Activated T-helper 17 cell treated with anti-CD3 and anti-CD28 coated beads, Interleukin-2, amount 50 U/mL, for 72 hours (primary cell): ENCODE data around the gene S1PR2. TPM values are rescaled to one million over a fixed set of nuclear protein-coding genes. Genes with fewer than 3 reads are reported as not detected.
"Not testable (repeated sequence)": the region's sequence is repeated elsewhere in the genome, so short reads cannot be mapped to it uniquely, and the experiment has no call there.

Experiments
- ATAC-seq: fragments of 150-1000 bp; cut with Tn5 transposase; replicated peaks from 2 replicates; pipeline ENCODE4 v1.10.0; 2021; ENCODE audit warnings: mild to moderate bottlenecking, moderate library complexity
- H3K27ac Mint-ChIP-seq: one replicate; pipeline ENCODE4 v1.8.0; 2022; ENCODE audit warnings: mixed read lengths
- H3K27me3 Mint-ChIP-seq: one replicate; pipeline ENCODE4 v1.8.0; 2022; ENCODE audit warnings: mixed read lengths
- H3K36me3 Mint-ChIP-seq: one replicate; pipeline ENCODE4 v1.8.0; 2022; ENCODE audit warnings: low read depth, mild to moderate bottlenecking, mixed read lengths
- H3K4me1 Mint-ChIP-seq: one replicate; pipeline ENCODE4 v1.8.0; 2022; ENCODE audit warnings: mixed read lengths
- H3K4me3 Mint-ChIP-seq: one replicate; pipeline ENCODE4 v1.8.0; 2022; ENCODE audit warnings: mild to moderate bottlenecking, mixed read lengths
- H3K9me3 Mint-ChIP-seq: one replicate; pipeline ENCODE4 v1.8.0; 2022; ENCODE audit warnings: mixed read lengths
- total RNA-seq, 2 donors: library from RNA; stranded (reverse); gene quantifications; one replicate each; pipeline ENCODE4 v1.2.3, GENCODE V29; 2022

Gene S1PR2
- total RNA-seq, 2 donors from 2014 or later, result 7.9 to 17.1 TPM

- peak; percentile 31 for ATAC-seq
- no peaks in the 10 kb centered on the region for H3K9me3 Mint-ChIP-seq
- H3K4me1 Mint-ChIP-seq, result peaks cover 9% of the 10 kb centered on the region
- no peaks in the 10 kb centered on the region for H3K27me3 Mint-ChIP-seq
- peak overlapping the region; percentile 57 for H3K4me3 Mint-ChIP-seq
- peak overlapping the region; percentile 56 for H3K27ac Mint-ChIP-seq
- H3K36me3 Mint-ChIP-seq, result peaks cover 5% of the 10 kb centered on the region
Measured at GRCh38 chr19:10238172-10238783, 7.1 kb upstream of the S1PR2 start.

- no peak for ATAC-seq
- peaks cover 9% of the 10 kb centered on the region for H3K4me1 Mint-ChIP-seq
- H3K9me3 Mint-ChIP-seq, result no peaks in the 10 kb centered on the region
- H3K27ac Mint-ChIP-seq, result no peak overlapping the region
- H3K27me3 Mint-ChIP-seq, result no peaks in the 10 kb centered on the region
- H3K36me3 Mint-ChIP-seq, result peaks cover 5% of the 10 kb centered on the region
- H3K4me3 Mint-ChIP-seq, result peak overlapping the region; percentile 57
Measured at GRCh38 chr19:10237702-10238101, 6.6 kb upstream of the S1PR2 start.

DNA sequence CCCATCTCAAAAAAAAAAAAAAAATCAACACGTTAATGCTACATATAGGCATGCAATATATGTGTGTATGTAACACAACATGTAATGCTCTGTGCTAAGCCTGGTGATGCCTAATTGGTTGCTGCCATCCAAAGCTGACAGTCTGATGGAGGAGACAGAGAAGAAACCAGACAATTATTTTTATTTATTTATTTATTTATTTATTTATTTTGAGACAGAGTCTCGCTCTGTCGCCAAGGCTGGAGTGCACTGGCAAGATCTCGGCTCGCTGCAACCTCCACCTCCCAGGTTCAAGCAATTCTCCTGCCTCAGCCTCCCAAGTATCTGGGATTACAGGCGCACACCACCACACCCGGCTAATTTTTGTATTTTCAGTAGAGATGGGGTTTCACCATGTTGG, 4.3 kb upstream of the S1PR2 start:
- H3K36me3 Mint-ChIP-seq, H3K4me1 Mint-ChIP-seq, H3K9me3 Mint-ChIP-seq, ATAC-seq, H3K27me3 Mint-ChIP-seq: not testable (repeated sequence)
- Mint-ChIP-seq H3K4me3 (peak overlapping the region; percentile 93), H3K27ac (peak overlapping the region; percentile 95)

DNA sequence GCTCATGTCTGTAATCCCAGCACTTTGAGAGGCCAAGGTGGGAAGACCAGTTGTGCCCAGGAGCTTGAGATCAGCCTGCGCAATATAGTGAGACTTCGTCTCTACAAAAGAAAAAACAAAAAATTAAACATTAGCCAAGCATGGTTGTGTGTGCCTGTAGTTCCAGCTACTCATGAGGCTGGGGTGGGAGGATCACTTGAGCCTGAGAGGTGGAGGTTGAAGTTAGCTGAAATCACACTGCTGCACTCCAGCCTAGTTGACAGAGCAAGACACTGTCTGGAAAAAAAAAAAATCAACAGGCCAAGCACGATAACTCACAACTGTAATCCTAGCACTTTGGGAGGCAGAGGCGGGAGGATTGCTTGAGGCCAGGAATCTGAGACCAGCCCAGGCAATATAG, 3.9 kb upstream of the S1PR2 start:
- Mint-ChIP-seq H3K36me3 (peaks cover 5% of the 10 kb centered on the region), H3K27me3 (no peaks in the 10 kb centered on the region), H3K9me3 (no peaks in the 10 kb centered on the region), H3K4me1 (peaks cover 9% of the 10 kb centered on the region), H3K4me3 (peak overlapping the region; percentile 93), H3K27ac (peak overlapping the region; percentile 38)
- ATAC-seq, result no peak

DNA sequence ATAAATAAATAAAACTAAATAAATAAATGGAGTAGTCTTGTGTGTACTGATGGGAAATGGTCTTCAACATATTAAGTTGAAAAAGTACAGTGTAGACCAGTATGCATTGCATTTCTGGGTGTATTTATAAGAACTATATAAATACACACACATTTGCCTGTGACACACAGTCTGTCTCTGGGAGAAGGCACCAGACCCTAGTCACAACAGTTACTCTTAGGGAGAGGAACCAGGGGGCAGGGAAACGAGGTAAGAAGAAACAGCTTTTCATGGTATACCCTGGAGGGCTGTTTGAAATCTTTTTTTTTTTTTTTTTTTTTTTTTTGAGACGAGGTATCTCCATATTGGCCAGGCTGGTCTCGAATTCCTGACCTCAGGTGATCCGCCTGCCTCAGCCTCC, 2.8 kb upstream of the S1PR2 start:
- H3K4me1 Mint-ChIP-seq, result peaks cover 14% of the 10 kb centered on the region

GRCh38 chr19:10231612-10232228, 589 bp upstream of the S1PR2 start:
- ATAC-seq, result no peak
- H3K27ac Mint-ChIP-seq, result peak overlapping the region; percentile 46
- peaks cover 5% of the 10 kb centered on the region for H3K36me3 Mint-ChIP-seq
- H3K27me3 Mint-ChIP-seq, result no peaks in the 10 kb centered on the region
- no peaks in the 10 kb centered on the region for H3K9me3 Mint-ChIP-seq
- H3K4me1 Mint-ChIP-seq, result peaks cover 11% of the 10 kb centered on the region
- peak overlapping the region; percentile 85 for H3K4me3 Mint-ChIP-seq

More for the DNA sequence above, 2.8 kb upstream of the S1PR2 start:
- Mint-ChIP-seq H3K9me3 (no peaks in the 10 kb centered on the region), H3K27me3 (no peaks in the 10 kb centered on the region), H3K36me3 (peaks cover 5% of the 10 kb centered on the region), H3K27ac (no peak overlapping the region), H3K4me3 (no peak overlapping the region)
- no peak for ATAC-seq

GRCh38 chr19:10230173-10230860, 814 bp downstream of the S1PR2 start:
- Mint-ChIP-seq H3K27me3 (no peaks in the 10 kb centered on the region), H3K4me3 (peak overlapping the region; percentile 85), H3K4me1 (peaks cover 5% of the 10 kb centered on the region), H3K27ac (peak overlapping the region; percentile 54), H3K9me3 (no peaks in the 10 kb centered on the region), H3K36me3 (no peaks in the 10 kb centered on the region)
- ATAC-seq, result peak; percentile 72

DNA sequence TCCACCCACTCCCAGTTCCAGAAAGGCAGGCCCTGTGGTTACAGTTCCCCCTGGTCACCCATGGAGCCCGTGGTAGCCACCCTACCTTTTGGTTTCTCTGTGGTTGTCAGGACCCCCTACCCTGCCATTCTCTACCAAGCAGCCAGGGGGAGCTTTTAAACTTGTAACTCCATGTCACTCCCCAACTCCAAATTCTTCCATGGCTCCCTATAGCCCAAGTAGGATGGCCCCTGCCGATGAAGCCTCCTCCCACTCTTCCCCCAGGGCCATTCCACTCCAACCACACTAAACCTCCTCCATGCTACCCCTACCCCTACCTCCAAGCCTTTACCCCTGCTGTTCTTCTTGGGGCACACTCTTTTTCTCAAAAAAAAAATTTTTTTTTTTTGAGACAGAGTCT, 2.2 kb downstream of the S1PR2 start:
- no peak for ATAC-seq
- Mint-ChIP-seq H3K27ac (no peak overlapping the region), H3K9me3 (no peaks in the 10 kb centered on the region), H3K4me3 (peak overlapping the region; percentile 85), H3K36me3 (peaks cover 9% of the 10 kb centered on the region), H3K27me3 (no peaks in the 10 kb centered on the region), H3K4me1 (peaks cover 8% of the 10 kb centered on the region)

DNA sequence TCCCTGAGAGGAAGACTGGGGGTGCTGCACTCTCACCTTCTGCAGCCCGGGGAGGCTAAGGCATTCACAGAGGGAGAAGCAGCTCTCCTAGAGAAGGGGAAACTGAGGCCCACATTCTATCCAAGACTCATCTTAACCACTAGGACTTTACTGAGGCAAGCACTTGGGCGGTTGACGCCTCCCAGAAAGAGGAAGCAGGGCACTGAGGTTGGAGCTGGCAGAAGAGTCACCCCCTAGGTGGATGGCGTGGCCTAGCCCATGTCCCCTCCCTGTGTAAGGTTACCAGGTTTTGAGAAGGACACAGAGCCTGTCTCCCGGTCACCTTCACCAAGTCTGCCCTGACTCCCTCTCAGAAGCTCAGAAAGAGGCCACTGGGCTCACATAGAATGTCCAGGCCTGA, 2.7 kb downstream of the S1PR2 start:
- no peak overlapping the region for H3K27ac Mint-ChIP-seq
- H3K9me3 Mint-ChIP-seq, result no peaks in the 10 kb centered on the region
- H3K4me3 Mint-ChIP-seq, result no peak overlapping the region
- peaks cover 9% of the 10 kb centered on the region for H3K4me1 Mint-ChIP-seq
- no peaks in the 10 kb centered on the region for H3K27me3 Mint-ChIP-seq
- H3K36me3 Mint-ChIP-seq, result peaks cover 14% of the 10 kb centered on the region
- ATAC-seq, result no peak

DNA sequence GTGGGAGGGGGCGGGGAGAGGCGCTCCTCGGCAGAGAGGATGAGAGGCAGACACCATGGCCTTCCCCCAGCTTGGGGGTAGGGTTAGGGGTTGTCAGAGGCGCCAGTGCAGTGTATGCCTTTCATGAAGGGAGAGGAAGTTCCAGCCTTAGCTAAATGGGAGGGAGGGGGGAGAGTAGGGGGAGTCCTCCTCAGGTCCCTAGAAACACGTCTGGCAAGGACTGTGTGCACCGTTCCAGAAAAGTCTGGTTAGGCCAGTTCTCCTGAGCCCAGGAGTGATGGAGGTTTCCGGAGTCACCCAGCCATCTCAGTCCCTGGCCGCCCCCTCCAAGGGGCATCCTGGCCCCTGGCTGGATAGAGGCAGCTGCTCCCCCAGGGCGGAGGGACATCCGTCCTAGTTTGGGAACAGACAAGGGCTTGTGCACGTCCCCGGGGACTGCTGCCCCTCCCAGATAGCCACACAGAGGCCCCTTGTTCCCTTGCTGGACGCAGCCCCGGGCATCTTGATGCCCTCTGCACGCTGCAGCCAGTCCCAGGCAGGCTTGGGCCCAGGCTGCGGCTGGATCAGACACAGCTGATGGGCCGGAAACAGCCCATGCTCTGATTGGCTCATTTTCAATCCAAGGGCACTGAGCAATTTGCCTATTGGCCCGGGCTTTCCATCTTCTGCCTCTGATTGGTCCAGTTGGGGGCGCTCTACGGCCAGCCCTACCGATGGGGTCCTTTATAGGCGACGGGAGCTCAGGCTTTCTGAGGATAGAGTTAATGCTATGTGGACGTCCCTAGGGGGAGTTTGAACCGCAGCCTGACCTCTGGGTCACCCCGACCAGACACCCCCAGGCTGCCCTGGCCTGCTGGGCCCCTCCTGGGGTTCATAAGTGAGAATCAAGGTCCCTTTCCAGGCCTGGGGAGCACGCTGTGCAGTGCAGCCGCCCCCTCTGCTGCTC, 3.8 kb downstream of the S1PR2 start:
- Mint-ChIP-seq H3K27me3 (no peaks in the 10 kb centered on the region), H3K9me3 (no peaks in the 10 kb centered on the region), H3K4me1 (peaks cover 9% of the 10 kb centered on the region), H3K4me3 (no peak overlapping the region), H3K27ac (no peak overlapping the region), H3K36me3 (peaks cover 20% of the 10 kb centered on the region)
- no peak for ATAC-seq

DNA sequence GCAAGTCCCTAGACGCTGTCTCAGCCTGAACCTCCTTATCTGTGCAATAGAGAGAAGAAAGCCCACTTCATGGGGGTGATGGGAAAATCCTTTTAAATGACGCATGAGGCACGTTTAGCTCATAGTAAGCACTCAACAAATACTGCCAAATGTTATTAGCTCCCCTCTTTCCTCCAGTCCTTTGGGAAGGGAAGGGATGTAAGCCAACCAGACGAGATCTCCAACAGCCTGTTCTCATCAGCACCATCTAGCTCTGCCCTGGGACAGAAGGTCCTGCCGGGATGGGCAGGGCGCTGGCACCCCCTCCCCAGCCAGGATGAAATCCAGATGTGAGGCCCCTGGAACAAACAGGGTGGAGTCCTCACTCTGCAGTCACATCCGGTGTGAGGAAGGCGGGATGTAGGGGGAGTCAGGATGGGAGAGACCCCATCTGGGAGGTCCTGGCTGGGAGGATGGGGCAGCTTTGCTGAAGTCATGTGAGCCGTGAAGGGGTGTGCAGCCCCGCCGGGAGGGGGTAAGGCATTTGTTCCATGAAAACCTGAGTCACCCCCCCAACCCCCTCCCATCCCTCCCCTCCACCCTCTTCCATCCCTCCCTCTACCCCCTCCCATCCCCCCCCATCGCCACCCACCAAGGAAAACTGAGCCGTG, 4.6 kb downstream of the S1PR2 start:
- Mint-ChIP-seq H3K27me3 (no peaks in the 10 kb centered on the region), H3K9me3 (no peaks in the 10 kb centered on the region), H3K4me3 (no peak overlapping the region), H3K36me3 (peaks cover 25% of the 10 kb centered on the region), H3K4me1 (peaks cover 9% of the 10 kb centered on the region), H3K27ac (peak overlapping the region; percentile 65)
- no peak for ATAC-seq

GRCh38 chr19:10226021-10226375, 5.1 kb downstream of the S1PR2 start:
- H3K27ac Mint-ChIP-seq, result peak overlapping the region; percentile 65
- H3K36me3 Mint-ChIP-seq, result peaks cover 25% of the 10 kb centered on the region
- no peak overlapping the region for H3K4me3 Mint-ChIP-seq
- no peak for ATAC-seq
- H3K27me3 Mint-ChIP-seq, result no peaks in the 10 kb centered on the region
- no peaks in the 10 kb centered on the region for H3K9me3 Mint-ChIP-seq
- H3K4me1 Mint-ChIP-seq, result peaks cover 9% of the 10 kb centered on the region

GRCh38 chr19:10224337-10224736, 6.8 kb downstream of the S1PR2 start:
- ATAC-seq, result no peak
- Mint-ChIP-seq H3K27ac (no peak overlapping the region), H3K9me3 (no peaks in the 10 kb centered on the region), H3K4me1 (peaks cover 4% of the 10 kb centered on the region), H3K36me3 (peaks cover 25% of the 10 kb centered on the region), H3K27me3 (no peaks in the 10 kb centered on the region), H3K4me3 (no peak overlapping the region)
